H9 (cell line): Measurements from ENCODE around the gene VPS9D1. TPM values are rescaled to one million over a fixed set of nuclear protein-coding genes. Genes with fewer than 3 reads are reported as not detected.
A peak's percentile ranks its signal among the peaks of the same experiment; 100 is the strongest.

Experiments
- DNase-seq: peaks from one replicate; pipeline ENCODE4 v3.0.0-alpha.2; 2017
- H2AFZ ChIP-seq: one replicate; pipeline ENCODE4 v1.6.1; 2013; ENCODE audit warnings: mild to moderate bottlenecking, low read length, control low read depth, moderate library complexity
- H2AK5ac ChIP-seq: 2 replicates; pipeline ENCODE4 v1.6.1; 2013; ENCODE audit warnings: low read length, control low read depth, mixed read lengths; ENCODE audit not compliant: insufficient read length
- H2BK120ac ChIP-seq: one replicate; pipeline ENCODE4 v1.6.1; 2013; ENCODE audit warnings: low read depth, mild to moderate bottlenecking, low read length, control low read depth, inconsistent platforms; ENCODE audit not compliant: poor library complexity, severe bottlenecking
- H2BK12ac ChIP-seq: 2 replicates; pipeline ENCODE4 v1.6.1; 2013; ENCODE audit warnings: low read length, control low read depth, mixed read lengths, low read depth; ENCODE audit not compliant: insufficient read length
- H2BK15ac ChIP-seq: 2 replicates; pipeline ENCODE4 v1.6.1; 2013; ENCODE audit warnings: low read depth, low read length, control low read depth
- H2BK20ac ChIP-seq: one replicate; pipeline ENCODE4 v1.6.1; 2013; ENCODE audit warnings: low read depth, mild to moderate bottlenecking, low read length, control low read depth, inconsistent platforms; ENCODE audit not compliant: poor library complexity, severe bottlenecking
- H2BK5ac ChIP-seq: 2 replicates; pipeline ENCODE4 v1.6.1; 2013; ENCODE audit warnings: low read length, control low read depth, mixed read lengths; ENCODE audit not compliant: insufficient read length
- H3K14ac ChIP-seq: 2 replicates; pipeline ENCODE4 v1.6.1; 2013; ENCODE audit warnings: low read length, control low read depth; ENCODE audit not compliant: insufficient read depth
- H3K18ac ChIP-seq: 2 replicates; pipeline ENCODE4 v1.6.1; 2013; ENCODE audit warnings: low read depth, mild to moderate bottlenecking, mixed read lengths, low read length, control low read depth; ENCODE audit not compliant: insufficient read length
- H3K23ac ChIP-seq: 2 replicates; pipeline ENCODE4 v1.6.1; 2013; ENCODE audit warnings: low read length, control low read depth, mixed read lengths, low read depth; ENCODE audit not compliant: insufficient read length
- H3K23me2 ChIP-seq: 2 replicates; pipeline ENCODE4 v1.6.1; 2013; ENCODE audit warnings: low read depth, mild to moderate bottlenecking, mixed read lengths, low read length, control low read depth; ENCODE audit not compliant: insufficient read length, poor library complexity, severe bottlenecking
- H3K27ac ChIP-seq: 2 replicates; pipeline ENCODE4 v1.5.1; 2013; ENCODE audit warnings: low read length, control low read depth, mixed read lengths, low read depth; ENCODE audit not compliant: insufficient read length
- H3K27me3 ChIP-seq: 2 replicates; pipeline ENCODE4 v1.6.1; 2013; ENCODE audit warnings: low read length, control low read depth, inconsistent platforms; ENCODE audit not compliant: insufficient read depth
- H3K4ac ChIP-seq: 2 replicates; pipeline ENCODE4 v1.6.1; 2013; ENCODE audit warnings: low read depth, mild to moderate bottlenecking, control low read depth, inconsistent platforms, low read length, moderate library complexity
- H3K4me1 ChIP-seq: 2 replicates; pipeline ENCODE4 v1.6.1; 2013; ENCODE audit warnings: low read length, control low read depth, inconsistent platforms; ENCODE audit not compliant: insufficient read depth
- H3K4me2 ChIP-seq: 2 replicates; pipeline ENCODE4 v1.6.1; 2013; ENCODE audit warnings: low read length, control low read depth, mixed read lengths; ENCODE audit not compliant: insufficient read length, insufficient read depth
- H3K56ac ChIP-seq: 2 replicates; pipeline ENCODE4 v1.6.1; 2013; ENCODE audit warnings: low read depth, mild to moderate bottlenecking, mixed read lengths, low read length, control low read depth; ENCODE audit not compliant: insufficient read length
- H3K79me1 ChIP-seq: 2 replicates; pipeline ENCODE4 v1.6.1; 2013; ENCODE audit warnings: low read depth, mild to moderate bottlenecking, moderate library complexity, low read length, control low read depth, inconsistent platforms; ENCODE audit not compliant: insufficient read depth, poor library complexity, severe bottlenecking
- H3K79me2 ChIP-seq: 2 replicates; pipeline ENCODE4 v1.6.1; 2013; ENCODE audit warnings: low read length, control low read depth, inconsistent platforms; ENCODE audit not compliant: insufficient read depth
- H3K9ac ChIP-seq: 2 replicates; pipeline ENCODE4 v1.6.1; 2013; ENCODE audit warnings: low read length, control low read depth, mixed read lengths; ENCODE audit not compliant: insufficient read length; ENCODE audit errors: extremely low read depth
- H3K9me3 ChIP-seq: one replicate; pipeline ENCODE4 v1.6.1; 2013; ENCODE audit warnings: low read depth, low read length, inconsistent platforms; ENCODE audit not compliant: control insufficient read depth
- H3T11ph ChIP-seq: one replicate; pipeline ENCODE4 v1.6.1; 2013; ENCODE audit warnings: mild to moderate bottlenecking, low read length, control low read depth, inconsistent platforms
- H4K20me1 ChIP-seq: one replicate; pipeline ENCODE4 v1.6.1; 2013; ENCODE audit not compliant: control insufficient read depth, insufficient read length, insufficient read depth
- H4K5ac ChIP-seq: 2 replicates; pipeline ENCODE4 v1.6.1; 2013; ENCODE audit warnings: low read depth, mild to moderate bottlenecking, mixed read lengths, low read length, control low read depth; ENCODE audit not compliant: insufficient read length
- H4K8ac ChIP-seq: replicated peaks from 2 replicates; pipeline ENCODE4 v1.6.1; 2013; ENCODE audit warnings: low read length, control low read depth, mixed read lengths, low read depth; ENCODE audit not compliant: insufficient read length
- H4K91ac ChIP-seq: 2 replicates; pipeline ENCODE4 v1.6.1; 2013; ENCODE audit warnings: low read depth, mild to moderate bottlenecking, moderate library complexity, mixed read lengths, low read length, control low read depth; ENCODE audit not compliant: insufficient read length
- H3K27ac Mint-ChIP-seq, 3 experiments: 2 replicates in 2 of 3; 3 replicates in 1 of 3; pipeline ENCODE4 v1.8.0; 2020 to 2021; ENCODE audit warnings: mixed read lengths in 3 of 3, mild to moderate bottlenecking in 1 of 3, moderate library complexity in 1 of 3
- H3K27me3 Mint-ChIP-seq: 2 replicates; pipeline ENCODE4 v1.8.0; 2021; ENCODE audit warnings: low read depth, mild to moderate bottlenecking, moderate library complexity, mixed read lengths
- H3K36me3 Mint-ChIP-seq, 3 experiments: 2 replicates in 2 of 3; 3 replicates in 1 of 3; pipeline ENCODE4 v1.8.0; 2020 to 2021; ENCODE audit warnings: low read depth in 3 of 3, mixed read lengths in 3 of 3; ENCODE audit not compliant: insufficient read depth in 1 of 3
- H3K4me1 Mint-ChIP-seq, 2 experiments: 2 replicates each; pipeline ENCODE4 v1.8.0; 2020; ENCODE audit warnings: mixed read lengths in 2 of 2
- H3K4me3 Mint-ChIP-seq, 2 experiments: 2 replicates in 1 of 2; 3 replicates in 1 of 2; pipeline ENCODE4 v1.8.0; 2020 to 2021; ENCODE audit warnings: mild to moderate bottlenecking in 2 of 2, mixed read lengths in 2 of 2, moderate library complexity in 1 of 2
- H3K9me3 Mint-ChIP-seq, 2 experiments: 2 replicates in 1 of 2; 3 replicates in 1 of 2; pipeline ENCODE4 v1.8.0; 2020; ENCODE audit warnings: mild to moderate bottlenecking in 2 of 2, mixed read lengths in 2 of 2, moderate library complexity in 1 of 2
- WGBS: extraction: QIAGEN DNeasy Blood & Tissue Kit; methylation state at CpG from one replicate; pipeline ENCODE4 v1.1.7; 2013; ENCODE audit warnings: missing lambda C conversion rate, low lambda C conversion rate, mixed read lengths; ENCODE audit not compliant: insufficient read length; ENCODE audit errors: extremely low coverage; 5-methylcytosine and 5-hydroxymethylcytosine counted together
- total RNA-seq: library from RNA; stranded (reverse); gene quantifications from 2 replicates; pipeline ENCODE4 v1.2.1, GENCODE V29; 2021
- TF ChIP-seq, protein P1 (sequence below): fragments of 200-600 bp; sonication (generic); conservative IDR thresholded peaks from 3 replicates; pipeline ENCODE4 v1.8.0; 2021; ENCODE audit warnings: antibody characterized with exemption, mild to moderate bottlenecking

The VPS9D1 gene
- total RNA-seq, 1 experiment from 2014 or later: 6.0 TPM

DNA sequence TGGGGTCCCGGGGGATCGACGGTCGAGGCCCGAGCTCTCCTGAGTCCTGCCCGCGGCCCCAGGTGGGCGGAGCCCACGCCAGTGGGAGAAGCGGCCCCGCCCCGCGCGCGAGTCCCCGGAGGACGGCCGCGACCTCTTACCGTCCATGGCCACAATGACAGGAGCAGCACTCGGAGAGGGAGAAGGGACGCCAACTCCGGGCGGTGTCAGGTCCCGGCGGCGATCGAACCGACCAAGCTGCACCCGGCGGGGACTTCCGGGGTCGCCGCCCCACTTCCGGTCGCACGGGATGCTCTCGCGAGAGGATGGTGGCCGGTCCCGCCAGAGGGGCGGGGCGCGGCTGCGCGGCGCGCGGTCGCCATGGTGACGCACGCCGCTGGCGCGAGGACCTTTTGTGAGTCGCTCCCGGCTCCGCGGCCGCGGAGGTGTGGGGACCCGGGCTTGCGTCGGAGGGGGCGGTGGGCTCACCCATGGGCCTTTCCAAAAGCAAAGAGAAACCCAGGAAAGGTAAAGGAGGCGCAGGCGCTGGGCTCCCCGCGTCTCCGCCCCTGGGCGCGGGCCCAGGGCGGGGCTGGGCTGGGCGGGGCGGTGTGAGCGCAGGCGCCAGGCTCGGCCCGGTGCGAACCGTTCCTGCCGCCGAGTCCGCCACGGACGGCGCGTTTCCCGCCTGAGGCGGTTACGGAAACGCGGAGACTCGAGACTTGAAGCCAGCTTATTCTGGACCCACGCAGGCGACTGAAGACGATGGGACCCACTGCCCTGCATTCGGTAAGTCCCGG is 63.1 kb downstream of the VPS9D1 start, which contains the start of the genes CHMP1A and SPATA33:
Gene CHMP1A, minus strand, starts transcription at position 267 of the 779 bp plus-strand sequence. Its CDS starts 120 bp downstream, at position 147.
Gene SPATA33, plus strand, starts transcription at position 395 of the 779 bp plus-strand sequence. Its CDS starts 76 bp downstream, at position 471.
- H3K27ac Mint-ChIP-seq: peak within 1 kb of the TSS in 2 of 3 experiments; percentile 44 to 60; a peak in 1 of 7 replicates

More for the DNA sequence above, 63.1 kb downstream of the VPS9D1 start, which contains the start of the genes CHMP1A and SPATA33:
- Histone ChIP-seq H2BK15ac (no peak within 1 kb of the TSS), H4K20me1 (no peaks in the 10 kb centered on the region), H3K79me2 (peaks cover 5% of the 10 kb centered on the region; the same call in 1 of the 2 replicates), H3K18ac (no peak within 1 kb of the TSS), H2BK5ac (no peak within 1 kb of the TSS), H3K79me1 (peaks cover 2% of the 10 kb centered on the region), H3K56ac (no peak within 1 kb of the TSS), H4K8ac (no peak within 1 kb of the TSS), H3K4ac (no peak within 1 kb of the TSS), H3K14ac (peak within 1 kb of the TSS; percentile 73; the same call in 1 of the 2 replicates), H4K5ac (no peak within 1 kb of the TSS), H2BK20ac (no peak within 1 kb of the TSS), H3T11ph (no peak within 1 kb of the TSS), H3K4me2 (peak within 1 kb of the TSS; percentile 84), H3K4me1 (no peaks in the 10 kb centered on the region), H3K9ac (peak within 1 kb of the TSS; percentile 81), H3K27ac (no peak within 1 kb of the TSS), H2AFZ (no peak within 1 kb of the TSS), H2BK120ac (no peak within 1 kb of the TSS), H3K23ac (no peak within 1 kb of the TSS), H2BK12ac (no peak within 1 kb of the TSS), H3K9me3 (no peaks in the 10 kb centered on the region), H3K27me3 (no peaks in the 10 kb centered on the region), H2AK5ac (no peak within 1 kb of the TSS), H3K23me2 (peaks cover 7% of the 10 kb centered on the region), H4K91ac (no peak within 1 kb of the TSS)
- peaks cover 9 to 14% of the 10 kb centered on the region in 2 experiments for H3K4me1 Mint-ChIP-seq
- H3K27me3 Mint-ChIP-seq: peaks cover 2% of the 10 kb centered on the region; the same call in 1 of the 2 replicates
- peaks cover 39 to 50% (median 50%) of the 10 kb centered on the region in 3 experiments for H3K36me3 Mint-ChIP-seq
- no CpG with 5 or more reads among the region's 99 CpGs for WGBS
- TF ChIP-seq, protein P1, sequence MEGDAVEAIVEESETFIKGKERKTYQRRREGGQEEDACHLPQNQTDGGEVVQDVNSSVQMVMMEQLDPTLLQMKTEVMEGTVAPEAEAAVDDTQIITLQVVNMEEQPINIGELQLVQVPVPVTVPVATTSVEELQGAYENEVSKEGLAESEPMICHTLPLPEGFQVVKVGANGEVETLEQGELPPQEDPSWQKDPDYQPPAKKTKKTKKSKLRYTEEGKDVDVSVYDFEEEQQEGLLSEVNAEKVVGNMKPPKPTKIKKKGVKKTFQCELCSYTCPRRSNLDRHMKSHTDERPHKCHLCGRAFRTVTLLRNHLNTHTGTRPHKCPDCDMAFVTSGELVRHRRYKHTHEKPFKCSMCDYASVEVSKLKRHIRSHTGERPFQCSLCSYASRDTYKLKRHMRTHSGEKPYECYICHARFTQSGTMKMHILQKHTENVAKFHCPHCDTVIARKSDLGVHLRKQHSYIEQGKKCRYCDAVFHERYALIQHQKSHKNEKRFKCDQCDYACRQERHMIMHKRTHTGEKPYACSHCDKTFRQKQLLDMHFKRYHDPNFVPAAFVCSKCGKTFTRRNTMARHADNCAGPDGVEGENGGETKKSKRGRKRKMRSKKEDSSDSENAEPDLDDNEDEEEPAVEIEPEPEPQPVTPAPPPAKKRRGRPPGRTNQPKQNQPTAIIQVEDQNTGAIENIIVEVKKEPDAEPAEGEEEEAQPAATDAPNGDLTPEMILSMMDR: no peak
- peak; percentile 90 for DNase-seq
- H3K4me3 Mint-ChIP-seq: peak within 1 kb of the TSS; percentile 84 to 92
- peaks cover 7% of the 10 kb centered on the region in 2 experiments; a peak in 4 of 5 replicates for H3K9me3 Mint-ChIP-seq

Other genes with a start within 250 kb of the VPS9D1 start
- gene ANKRD11, start 230.3 kb downstream of the VPS9D1 start, total RNA-seq: 178 and 181 TPM in 2 replicates
- gene SPG7, start 212.5 kb downstream of the VPS9D1 start, total RNA-seq: 110 and 119 TPM in 2 replicates
- gene RPL13, start 160.2 kb downstream of the VPS9D1 start, total RNA-seq: 2,157 and 2,259 TPM in 2 replicates
- 22.5 and 23.4 TPM in 2 replicates for gene CPNE7, start 145.1 kb downstream of the VPS9D1 start, total RNA-seq
- 1.1 and 1.2 TPM in 2 replicates for gene DPEP1, start 107.3 kb downstream of the VPS9D1 start, total RNA-seq
- gene CHMP1A, start 63.2 kb downstream of the VPS9D1 start, total RNA-seq: 85.4 and 89.6 TPM in 2 replicates
- gene SPATA33, start 63.1 kb downstream of the VPS9D1 start, total RNA-seq: 17.4 and 17.8 TPM in 2 replicates
- gene CDK10, start 34.2 kb downstream of the VPS9D1 start, total RNA-seq: 76.6 and 77.1 TPM in 2 replicates
- gene SPATA2L, start 19.2 kb downstream of the VPS9D1 start, total RNA-seq: 27.1 and 27.4 TPM in 2 replicates
- gene ZNF276, start 639 bp upstream of the VPS9D1 start, total RNA-seq: 17.4 and 18.6 TPM in 2 replicates
- gene FANCA, start 95.7 kb upstream of the VPS9D1 start, total RNA-seq: 84.3 and 106 TPM in 2 replicates
- 6.7 and 6.9 TPM in 2 replicates for gene SPIRE2, start 107.6 kb upstream of the VPS9D1 start, total RNA-seq
- 109 and 124 TPM in 2 replicates for gene TCF25, start 152.7 kb upstream of the VPS9D1 start, total RNA-seq
- gene MC1R, start 198.0 kb upstream of the VPS9D1 start, total RNA-seq: 4.7 TPM in 2 replicates
- gene TUBB3, start 202.4 kb upstream of the VPS9D1 start, total RNA-seq: 164 and 176 TPM in 2 replicates
- 53.3 and 55.8 TPM in 2 replicates for gene DEF8, start 227.9 kb upstream of the VPS9D1 start, total RNA-seq